Measurements from ENCODE around the gene KNTC1. TPM values are rescaled to one million over a fixed set of nuclear protein-coding genes. Genes with fewer than 3 reads are reported as not detected.

The KNTC1 gene
- total and polyA plus RNA-seq, 9 donors = 4.7 to 15.9 (median 8.6) TPM

DNA sequence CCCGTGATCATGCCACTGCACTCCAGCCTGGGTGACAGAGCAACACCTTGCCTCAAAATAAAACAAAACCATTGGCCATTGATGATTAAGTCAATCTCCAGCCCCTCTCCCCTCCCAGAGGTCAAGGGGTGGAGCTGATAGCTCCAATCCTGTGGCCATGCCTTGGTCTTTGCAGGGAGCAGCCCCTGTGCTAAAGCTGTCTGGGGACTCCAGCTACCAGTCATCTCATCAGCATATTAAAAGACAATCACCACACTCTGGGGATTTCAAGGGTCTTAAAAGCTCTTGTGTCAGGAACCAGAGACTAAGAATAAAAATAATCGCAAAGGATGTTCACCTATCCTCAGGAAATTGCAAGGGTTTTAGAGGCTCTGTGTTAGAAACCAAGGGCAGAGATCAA lies 145.5 kb downstream of the KNTC1 start:
- Histone ChIP-seq H3K27me3 (no peaks in the 10 kb centered on the region), H3K27ac (no peak overlapping the region), H3K4me1 (ENCODE audit: insufficient read depth) (no peaks in the 10 kb centered on the region), H3K9me3 (no peaks in the 10 kb centered on the region), H3K4me3 (no peak overlapping the region), H3K36me3 (no peaks in the 10 kb centered on the region)
- 60 to 72% (median 65%) methylated on average over 2 of the region's 2 CpGs for WGBS, 3 donors
- DNase-seq = no peak
- intact Hi-C loops (cut with DNase I) = no loop called here
- TF ChIP-seq EP300 (IDR thresholded peaks at IDR 0.05) = no peak
- no peak for TF ChIP-seq CTCF (IDR thresholded peaks at IDR 0.05)
- no peak for TF ChIP-seq POLR2A (IDR thresholded peaks at IDR 0.05)

Small RNA genes within 50 kb of the gene (small RNA-seq; reads per million reads assigned to genes)
- gene AC026333.1 (not detected), gene RF00411 (not detected)

Other genes starting within 250 kb of the KNTC1 start
- 10 to 100 TPM; 30.4 to 71.5 (median 42.3) TPM for gene CLIP1, start 104.6 kb upstream of the KNTC1 start, total RNA-seq
- 10 to 100 TPM; 16.2 to 35.7 TPM for gene CLIP1, start 104.6 kb upstream of the KNTC1 start, polyA plus RNA-seq
- gene ZCCHC8, start 26.3 kb upstream of the KNTC1 start, total RNA-seq = 10 to 100 TPM; 18.0 to 31.8 (median 22.7) TPM
- gene ZCCHC8, start 26.3 kb upstream of the KNTC1 start, polyA plus RNA-seq = 10 to 100 TPM; 19.0 to 24.9 TPM
- gene RSRC2, start 313 bp upstream of the KNTC1 start, total RNA-seq = 10 to 100 TPM; 54.1 to 74.6 (median 62.7) TPM
- gene RSRC2, start 313 bp upstream of the KNTC1 start, polyA plus RNA-seq = 10 to 100 TPM; 62.0 to 90.7 TPM
- under 1 TPM in 2 of 7 donors, not detected in 5; 0.12 to 0.28 TPM for gene HCAR2, start 176.1 kb downstream of the KNTC1 start, total RNA-seq
- gene HCAR2, start 176.1 kb downstream of the KNTC1 start, polyA plus RNA-seq = under 1 TPM; 0.04 to 0.25 TPM
- gene HCAR3, start 189.6 kb downstream of the KNTC1 start, total RNA-seq = under 1 TPM in 2 of 7 donors, not detected in 5; 0.10 to 0.30 TPM
- under 1 TPM; 0.05 to 0.23 TPM for gene HCAR3, start 189.6 kb downstream of the KNTC1 start, polyA plus RNA-seq
- 1 to 10 TPM in 1 of 7 donors, under 1 TPM in 5, not detected in 1; 0.10 to 2.6 (median 0.53) TPM for gene HCAR1, start 203.6 kb downstream of the KNTC1 start, total RNA-seq
- gene HCAR1, start 203.6 kb downstream of the KNTC1 start, polyA plus RNA-seq = 1 to 10 TPM in 1 of 2 donors, under 1 TPM in 1; 0.21 to 1.1 TPM
- gene DENR, start 225.6 kb downstream of the KNTC1 start, total RNA-seq = 10 to 100 TPM; 13.0 to 34.0 (median 27.7) TPM
- 10 to 100 TPM; 18.3 to 35.5 TPM for gene DENR, start 225.6 kb downstream of the KNTC1 start, polyA plus RNA-seq
- gene CCDC62, start 247.3 kb downstream of the KNTC1 start, total RNA-seq = under 1 TPM; 0.11 to 0.51 (median 0.30) TPM
- under 1 TPM; 0.07 to 0.15 TPM for gene CCDC62, start 247.3 kb downstream of the KNTC1 start, polyA plus RNA-seq